HG03558 (cell line): ENCODE results near the gene AK5.
"Not testable (repeated sequence)": the region's sequence is repeated elsewhere in the genome, so short reads cannot be mapped to it uniquely, and the experiment has no call there.

Experiments
- ATAC-seq: cut with Tn5 transposase; IDR thresholded peaks from one replicate; pipeline ENCODE4 v1.9.1; 2021; ENCODE audit warnings: moderate number of reproducible peaks; ENCODE audit not compliant: unreplicated experiment; ENCODE audit errors: extremely low read depth

AK5 gene

GRCh38 chr1:77283701-77284425 is 2.0 kb downstream of the AK5 start:
- no peak for ATAC-seq

- no peak for ATAC-seq
Observed at GRCh38 chr1:77287535-77287934, 5.7 kb downstream of the AK5 start.

GRCh38 chr1:77288275-77288674 is 6.5 kb downstream of the AK5 start:
- no peak for ATAC-seq

- no peak for ATAC-seq
Observed at GRCh38 chr1:77290576-77290975, 8.8 kb downstream of the AK5 start.

GRCh38 chr1:77292551-77292950 is 10.7 kb downstream of the AK5 start:
- ATAC-seq: no peak

- no peak for ATAC-seq
Observed at GRCh38 chr1:77300566-77300965, 18.7 kb downstream of the AK5 start.

GRCh38 chr1:77303387-77303786 is 21.6 kb downstream of the AK5 start:
- no peak for ATAC-seq

- ATAC-seq: no peak
Observed at GRCh38 chr1:77308889-77309621, 27.2 kb downstream of the AK5 start.

- no peak for ATAC-seq
Observed at GRCh38 chr1:77310924-77311323, 29.1 kb downstream of the AK5 start.

- ATAC-seq: not testable (repeated sequence)
Observed at GRCh38 chr1:77312364-77312763, 30.5 kb downstream of the AK5 start.

GRCh38 chr1:77313491-77313890 is 31.7 kb downstream of the AK5 start:
- no peak for ATAC-seq

- ATAC-seq: no peak
Observed at GRCh38 chr1:77316006-77316405, 34.2 kb downstream of the AK5 start.

GRCh38 chr1:77316966-77317365 is 35.1 kb downstream of the AK5 start:
- ATAC-seq: no peak

GRCh38 chr1:77319036-77319705 is 37.4 kb downstream of the AK5 start:
- no peak for ATAC-seq

GRCh38 chr1:77322061-77322900 is 40.5 kb downstream of the AK5 start:
- ATAC-seq: no peak

- ATAC-seq: no peak
Observed at GRCh38 chr1:77333501-77333900, 51.7 kb downstream of the AK5 start.

- no peak for ATAC-seq
Observed at GRCh38 chr1:77336729-77337128, 54.9 kb downstream of the AK5 start.

GRCh38 chr1:77339326-77339725 is 57.5 kb downstream of the AK5 start:
- no peak for ATAC-seq

GRCh38 chr1:77341195-77341594 is 59.4 kb downstream of the AK5 start:
- no peak for ATAC-seq

- no peak for ATAC-seq
Observed at GRCh38 chr1:77342745-77343144, 60.9 kb downstream of the AK5 start.
